ENCODE measurements around the gene SPRR1B. TPM values are rescaled to one million over a fixed set of nuclear protein-coding genes. Genes with fewer than 3 reads are reported as not detected.
"Not testable (repeated sequence)": the region's sequence is repeated elsewhere in the genome, so short reads cannot be mapped to it uniquely, and the experiment has no call there.

Gene SPRR1B, protein sequence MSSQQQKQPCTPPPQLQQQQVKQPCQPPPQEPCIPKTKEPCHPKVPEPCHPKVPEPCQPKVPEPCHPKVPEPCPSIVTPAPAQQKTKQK
- total RNA-seq (ENCODE audit: insufficient read depth, low replicate concordance): not detected

DNA sequence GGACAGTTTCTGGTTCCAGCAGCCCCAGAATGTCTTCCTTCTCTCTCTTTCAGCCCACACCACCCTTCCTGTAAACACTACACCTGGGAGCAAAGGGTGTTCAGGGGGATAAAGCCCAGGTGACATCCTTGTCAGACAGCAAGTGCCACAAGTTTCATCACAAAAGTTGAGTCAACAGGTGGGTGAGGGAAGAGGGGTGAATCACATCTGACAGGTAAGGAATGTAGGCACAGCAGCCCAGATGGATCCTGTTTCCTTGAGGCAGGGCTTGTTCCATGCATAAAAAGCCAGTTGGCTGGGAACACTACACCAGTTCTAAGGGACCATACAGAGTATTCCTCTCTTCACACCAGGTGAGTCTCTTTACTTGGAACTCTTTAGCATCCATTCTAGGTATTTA, at the start of gene SPRR1B:
SPRR1B (plus strand) TSS at position 309 of the 400 bp plus-strand sequence. CDS start 1,143 bp downstream, outside the sequence.
- no peak for DNase-seq (ENCODE audit: low spot score)

- DNase-seq (ENCODE audit: low spot score): no peak
Measured at GRCh38 chr1:152982076-152982475, 48.9 kb upstream of the SPRR1B start.

GRCh38 chr1:152983234-152983633, 47.8 kb upstream of the SPRR1B start:
- DNase-seq (ENCODE audit: low spot score): no peak

DNA sequence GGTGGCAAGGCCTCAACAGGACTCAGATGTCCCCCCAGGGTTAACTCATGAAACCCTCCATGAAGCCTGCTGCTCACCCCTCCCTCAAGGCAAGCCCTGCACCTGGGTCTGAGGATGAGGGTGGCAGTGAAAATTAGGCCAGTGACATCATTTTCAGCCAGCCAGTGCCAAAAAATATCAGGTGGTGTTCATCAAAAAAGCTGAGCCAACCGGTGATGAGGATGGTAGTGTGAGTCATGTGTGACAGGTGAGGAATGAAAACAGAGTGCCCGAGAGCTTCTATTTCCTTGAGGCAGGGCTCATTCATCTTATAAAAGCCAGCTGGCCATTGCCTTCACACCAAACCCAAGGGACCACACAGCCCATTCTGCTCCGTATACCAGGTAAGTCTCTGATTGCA, 47.3 kb upstream of the SPRR1B start, which contains the start of gene SPRR1A:
SPRR1A (plus strand) TSS at position 339 of the 400 bp plus-strand sequence. CDS start 1,150 bp downstream, outside the sequence.
- DNase-seq (ENCODE audit: low spot score): no peak

DNA sequence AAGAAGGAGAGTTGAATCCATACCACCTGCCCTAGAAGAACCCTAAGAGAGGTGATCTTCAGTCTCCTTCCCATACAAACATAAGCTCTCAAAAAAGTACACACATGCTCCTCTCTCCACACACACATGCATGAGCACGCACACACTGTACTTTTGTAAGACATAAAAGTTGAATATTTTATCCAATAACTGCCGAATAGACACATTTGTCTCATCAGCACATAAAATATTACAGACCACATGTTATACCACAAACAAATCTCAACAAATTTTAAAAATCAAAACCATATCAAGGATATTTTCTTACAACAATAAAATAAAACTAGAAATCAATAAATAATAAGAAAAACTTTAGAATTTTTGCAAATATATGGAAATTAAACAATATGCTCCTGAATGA, 44.4 kb upstream of the SPRR1B start:
- DNase-seq (ENCODE audit: low spot score): no peak

- DNase-seq (ENCODE audit: low spot score): no peak
Measured at GRCh38 chr1:152993186-152993585, 37.8 kb upstream of the SPRR1B start.

DNA sequence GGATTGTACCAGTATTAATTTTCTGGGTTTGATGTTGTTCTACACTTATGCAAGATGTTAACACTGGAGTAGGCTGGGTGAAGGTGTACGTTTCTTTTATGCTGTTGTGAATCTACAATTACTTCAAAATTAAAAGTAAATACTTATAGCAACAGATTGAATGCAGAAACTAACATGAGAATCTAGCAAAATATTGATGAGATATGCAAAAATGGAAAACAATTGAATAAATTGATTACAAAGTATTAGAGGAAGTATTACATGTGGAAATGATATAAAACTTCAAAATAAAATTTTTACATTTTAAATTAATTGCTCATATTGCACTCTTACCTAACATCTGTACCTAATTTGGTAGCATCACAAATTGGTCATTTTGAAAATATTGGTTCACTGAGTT, 35.2 kb upstream of the SPRR1B start:
- DNase-seq (ENCODE audit: low spot score): no peak

GRCh38 chr1:152996633-152997400, 34.2 kb upstream of the SPRR1B start:
- no peak for DNase-seq (ENCODE audit: low spot score)

- DNase-seq (ENCODE audit: low spot score): no peak
Measured at GRCh38 chr1:152997901-152998300, 33.1 kb upstream of the SPRR1B start.

GRCh38 chr1:152998476-152998875, 32.5 kb upstream of the SPRR1B start:
- DNase-seq (ENCODE audit: low spot score): no peak

DNA sequence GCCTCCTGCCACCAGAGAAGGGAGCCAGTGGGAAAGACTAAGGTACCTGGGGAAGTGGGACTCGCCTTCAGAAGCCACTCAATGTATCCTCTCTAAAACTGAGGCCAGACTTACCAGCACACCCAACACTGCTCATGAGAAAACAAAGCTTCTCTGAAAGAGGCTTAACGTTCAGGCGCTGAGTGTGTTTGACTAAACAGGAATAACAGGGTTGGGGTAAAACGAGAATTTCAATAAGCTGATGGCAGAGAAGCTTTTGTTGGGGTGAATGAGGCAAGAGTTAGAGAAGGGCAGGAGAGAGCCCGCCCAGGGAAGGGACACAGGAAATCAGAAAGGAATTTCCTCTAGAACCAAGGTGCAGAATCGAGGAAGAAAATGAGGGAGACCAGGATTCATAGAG, 31.2 kb upstream of the SPRR1B start:
- DNase-seq (ENCODE audit: low spot score): no peak

GRCh38 chr1:153000294-153000693, 30.7 kb upstream of the SPRR1B start:
- DNase-seq (ENCODE audit: low spot score): no peak

DNA sequence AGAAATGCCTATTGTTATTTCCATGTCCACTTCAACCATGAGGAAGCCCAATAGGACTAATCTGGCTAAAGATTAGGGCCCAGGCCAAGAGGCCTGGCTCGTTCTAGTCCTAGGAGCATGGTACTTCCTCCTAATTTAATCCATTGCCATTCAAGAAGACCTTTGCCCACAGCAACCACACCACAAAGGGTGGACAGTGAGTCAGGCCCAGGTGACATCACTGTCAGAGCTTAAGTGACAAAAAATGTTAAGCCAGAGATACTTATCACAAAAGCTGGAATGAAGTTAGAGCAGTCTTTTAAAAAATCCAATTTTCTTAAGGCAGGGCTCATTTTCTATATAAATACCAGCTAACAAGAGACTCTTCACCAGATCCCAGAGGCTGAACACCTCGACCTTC, 29.6 kb upstream of the SPRR1B start, which contains the start of gene SPRR3:
SPRR3 (plus strand) TSS at position 368 of the 400 bp plus-strand sequence. CDS start 1,272 bp downstream, outside the sequence.
- no peak for DNase-seq (ENCODE audit: low spot score)

GRCh38 chr1:153011235-153011758, 19.7 kb upstream of the SPRR1B start:
- DNase-seq (ENCODE audit: low spot score): not testable (repeated sequence)

- not testable (repeated sequence) for DNase-seq (ENCODE audit: low spot score)
Measured at GRCh38 chr1:153021829-153022228, 9.2 kb upstream of the SPRR1B start.

DNA sequence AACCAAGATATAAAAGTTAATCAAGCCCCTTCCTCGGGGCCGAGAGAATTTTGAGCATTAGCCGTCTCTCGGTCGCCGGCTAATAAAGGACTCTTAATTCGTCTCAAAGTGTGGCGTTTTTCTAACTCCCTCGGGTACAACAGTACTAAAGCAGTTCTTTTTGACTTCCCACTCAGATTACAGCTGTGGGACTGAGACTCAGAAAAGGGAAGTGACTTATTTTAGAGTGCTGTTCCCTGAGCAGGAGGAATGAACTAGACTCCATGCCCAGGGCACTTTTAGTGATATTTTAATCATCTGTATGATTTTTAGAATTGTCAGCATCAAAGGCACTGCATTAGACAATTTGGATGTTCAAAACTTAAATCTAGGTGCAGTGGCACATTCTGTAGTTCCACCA, 8.7 kb upstream of the SPRR1B start:
- DNase-seq (ENCODE audit: low spot score): not testable (repeated sequence)

DNA sequence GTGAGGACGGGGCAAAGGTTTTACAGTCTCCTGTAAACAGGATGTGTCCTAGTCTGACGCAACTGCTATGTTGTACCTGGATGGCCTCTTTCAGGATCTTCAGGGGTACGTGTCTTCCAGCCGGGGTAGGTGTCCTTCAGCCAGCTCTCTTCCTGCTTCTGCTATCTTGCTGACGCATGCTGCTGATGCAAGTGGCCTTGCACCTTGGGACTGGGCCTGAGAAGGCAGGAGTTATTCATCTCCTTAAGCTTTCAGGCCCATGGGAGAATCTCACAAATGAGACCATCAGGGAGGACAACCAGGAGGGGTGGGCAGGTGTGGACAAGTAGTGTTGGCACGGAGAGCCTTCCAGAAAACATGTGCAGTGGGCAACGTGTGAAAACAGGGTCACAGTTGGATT, 7.9 kb upstream of the SPRR1B start:
- no peak for DNase-seq (ENCODE audit: low spot score)

- no peak for DNase-seq (ENCODE audit: low spot score)
Measured at GRCh38 chr1:153024413-153024812, 6.6 kb upstream of the SPRR1B start.

DNA sequence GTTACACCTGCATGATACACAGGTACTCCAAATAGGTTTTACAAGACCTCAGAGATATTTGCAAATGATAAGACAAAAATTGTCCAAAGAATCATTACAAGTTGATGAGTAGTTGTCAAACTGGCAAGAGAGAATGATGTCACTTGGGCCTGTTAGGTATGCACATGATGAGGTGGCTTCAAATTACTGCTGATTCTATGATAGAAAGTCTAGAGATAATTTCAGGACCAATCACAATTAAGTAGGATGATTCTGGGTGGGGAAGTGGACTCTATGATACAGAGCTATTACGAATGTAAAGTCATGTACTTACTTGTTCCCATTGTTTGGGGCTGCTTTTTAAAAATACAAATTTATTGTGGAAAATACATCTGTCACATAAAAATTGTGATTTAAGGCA, 5.2 kb upstream of the SPRR1B start:
- DNase-seq (ENCODE audit: low spot score): no peak

DNA sequence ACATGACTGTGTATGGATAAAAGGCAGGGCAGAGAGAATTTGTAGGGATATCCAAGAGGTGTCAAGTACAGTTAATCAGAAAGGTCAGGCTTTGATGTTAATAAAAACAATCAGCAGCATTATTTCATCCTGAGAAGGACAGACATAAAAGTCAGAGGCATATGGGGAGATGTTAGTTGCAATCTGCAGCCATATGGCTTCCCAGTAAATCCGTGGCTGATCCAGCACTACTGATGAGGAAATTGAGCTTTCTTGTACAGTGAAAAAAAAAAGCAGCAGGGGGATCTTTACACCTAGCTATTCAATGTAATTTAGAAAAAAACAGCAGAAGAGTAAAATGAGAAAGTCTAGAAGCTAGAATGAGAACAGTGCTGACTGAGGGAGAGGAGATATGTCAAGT, 2.2 kb upstream of the SPRR1B start:
- no peak for DNase-seq (ENCODE audit: low spot score)

DNA sequence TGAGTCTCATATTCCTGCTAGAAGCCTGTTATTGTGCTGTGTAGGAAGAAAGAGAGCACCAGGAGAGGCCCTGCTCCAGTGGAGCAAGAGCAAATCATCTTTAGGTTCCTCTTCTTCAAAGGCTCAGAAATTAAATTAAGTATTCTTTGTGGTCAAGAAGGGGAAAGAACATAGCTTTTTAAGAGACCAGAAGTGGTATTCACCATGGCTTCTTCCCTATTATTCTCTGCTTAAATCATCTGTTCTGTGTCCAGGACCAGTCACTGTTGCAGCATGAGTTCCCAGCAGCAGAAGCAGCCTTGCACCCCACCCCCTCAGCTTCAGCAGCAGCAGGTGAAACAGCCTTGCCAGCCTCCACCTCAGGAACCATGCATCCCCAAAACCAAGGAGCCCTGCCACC, 1.1 kb downstream of the SPRR1B start:
- DNase-seq (ENCODE audit: low spot score): no peak

- peak; percentile 7 for DNase-seq (ENCODE audit: low spot score)
Measured at GRCh38 chr1:153032677-153033308, 1.8 kb downstream of the SPRR1B start.
